ENCODE results near the gene TET2. TPM values are rescaled to one million over a fixed set of nuclear protein-coding genes. Genes with fewer than 3 reads are reported as not detected.

TET2 gene
- polyA plus RNA-seq, 4 donors = 23.7 to 25.7 (median 25.3) TPM

DNA sequence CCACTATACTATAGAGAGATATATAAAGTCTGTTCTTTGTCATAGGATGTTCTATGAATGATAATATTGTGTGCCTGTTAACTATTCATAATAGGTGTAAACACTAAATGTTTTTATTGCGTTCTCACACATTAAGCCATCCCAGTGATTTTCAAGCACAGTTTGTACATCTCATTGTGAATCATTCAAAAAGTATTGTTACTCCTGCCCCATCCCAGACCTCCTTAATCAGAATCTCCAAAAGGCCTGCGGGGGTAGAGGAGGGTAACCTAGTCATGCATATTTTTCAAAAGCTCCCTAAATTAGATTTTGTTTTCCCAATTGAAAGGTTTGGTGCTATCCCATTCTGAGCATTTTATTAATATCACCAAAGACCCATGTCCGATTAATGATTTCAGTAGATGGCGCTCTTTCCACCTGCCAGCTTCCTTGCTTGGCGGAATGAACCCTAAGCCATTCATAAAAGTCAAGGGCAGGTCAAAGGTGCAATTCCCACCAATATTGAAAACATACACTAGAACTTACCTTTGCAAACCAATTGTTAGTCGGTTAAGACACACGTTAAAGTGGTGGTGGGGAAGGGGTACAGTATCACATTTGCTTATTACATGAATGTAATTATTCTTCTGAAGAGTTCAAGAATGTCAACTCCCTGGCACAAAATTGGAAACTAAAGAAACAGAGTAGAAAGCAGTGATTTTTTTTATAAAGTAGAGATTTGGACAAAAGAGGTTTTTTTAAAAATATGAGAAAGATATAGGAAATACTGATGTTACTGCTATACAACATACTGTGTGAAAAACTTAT, 5.8 kb upstream of the TET2 start:
- no peak for DNase-seq (ENCODE audit: low read depth in 4 of 4, low spot score in 3 of 4)

DNA sequence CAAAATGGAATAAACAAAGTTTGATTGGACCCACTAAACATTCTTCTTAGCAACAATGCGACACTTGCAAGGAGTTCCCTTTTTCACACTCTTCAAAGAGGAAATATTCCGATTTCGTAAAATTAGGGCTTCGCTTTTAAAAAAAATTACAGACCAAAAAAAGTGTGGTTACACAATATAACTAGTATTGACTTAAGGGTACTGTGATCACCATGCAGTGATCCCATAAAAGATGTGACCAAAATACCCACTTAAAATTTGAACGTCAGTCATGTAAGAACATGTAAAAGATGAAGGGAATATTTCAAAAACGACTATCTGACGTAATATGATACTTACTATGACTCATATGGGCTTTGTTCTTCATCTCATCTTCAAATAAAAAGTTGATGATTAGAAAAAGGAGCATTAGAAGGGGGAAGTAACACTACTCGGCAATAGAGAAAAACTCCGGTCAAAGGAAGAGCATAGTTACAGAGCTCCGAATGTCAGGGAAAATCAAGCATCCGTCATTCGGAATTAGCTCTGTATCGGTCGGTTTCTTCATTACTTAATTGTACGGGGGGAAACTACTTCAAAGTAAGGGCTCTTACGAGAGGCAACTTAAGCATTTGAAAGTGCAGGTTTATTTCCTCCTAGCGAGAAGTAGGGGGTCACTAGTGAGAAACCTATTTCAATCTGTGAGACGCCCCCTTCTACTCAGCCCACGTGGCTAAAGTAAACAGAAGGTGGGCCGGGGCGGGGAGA, 1.3 kb upstream of the TET2 start:
- peak in 1 of 4 donors; percentile 7 for DNase-seq (ENCODE audit: low read depth in 4 of 4, low spot score in 3 of 4)

DNA sequence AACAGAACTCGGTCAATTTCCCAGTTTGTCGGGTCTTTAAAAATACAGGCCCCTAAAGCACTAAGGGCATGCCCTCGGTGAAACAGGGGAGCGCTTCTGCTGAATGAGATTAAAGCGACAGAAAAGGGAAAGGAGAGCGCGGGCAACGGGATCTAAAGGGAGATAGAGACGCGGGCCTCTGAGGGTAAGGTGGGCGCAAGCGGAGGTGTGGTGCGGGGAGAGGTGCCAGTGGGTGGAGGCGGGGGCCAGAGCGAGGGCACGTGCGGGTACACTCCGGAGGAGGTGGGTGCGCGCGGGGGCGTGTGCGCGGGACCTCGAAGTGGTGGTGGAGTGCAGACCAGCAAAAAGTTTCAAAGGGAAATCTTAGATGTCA, 787 bp upstream of the TET2 start:
- DNase-seq (ENCODE audit: low read depth in 4 of 4, low spot score in 3 of 4) = peak in 2 of 4 donors; percentile 14 to 20

DNA sequence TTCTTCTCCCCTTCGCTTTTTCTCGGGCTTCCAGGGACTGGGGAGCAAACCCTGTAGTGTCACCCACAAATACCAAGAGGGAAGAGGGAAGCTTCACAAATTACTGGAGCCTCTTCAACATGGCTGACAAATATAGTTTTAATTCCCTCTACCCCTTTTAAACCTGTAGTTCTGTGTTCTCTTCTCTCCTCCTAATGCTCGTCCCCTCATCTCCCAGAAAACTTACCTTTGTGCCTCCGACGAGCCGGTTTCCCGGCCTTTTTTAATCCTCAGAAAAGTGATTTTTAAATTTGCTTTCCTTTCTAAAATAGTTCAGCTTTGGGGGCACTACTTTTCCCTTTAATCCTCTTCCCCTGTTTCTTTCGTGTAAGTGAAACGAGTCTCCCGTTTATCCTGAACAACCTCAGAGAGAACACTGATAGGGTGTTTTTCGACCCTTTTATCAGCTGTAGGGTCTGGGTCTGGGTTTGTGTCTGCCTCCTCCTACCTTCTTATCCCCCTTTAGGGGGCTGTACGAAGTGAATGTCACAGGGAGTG, 408 bp downstream of the TET2 start:
- DNase-seq (ENCODE audit: low read depth in 4 of 4, low spot score in 3 of 4) = no peak

- peak; percentile 42 to 62 (median 56) for DNase-seq (ENCODE audit: low read depth in 4 of 4, low spot score in 3 of 4)
Observed at GRCh38 chr4:105147553-105148161, 981 bp downstream of the TET2 start.

DNA sequence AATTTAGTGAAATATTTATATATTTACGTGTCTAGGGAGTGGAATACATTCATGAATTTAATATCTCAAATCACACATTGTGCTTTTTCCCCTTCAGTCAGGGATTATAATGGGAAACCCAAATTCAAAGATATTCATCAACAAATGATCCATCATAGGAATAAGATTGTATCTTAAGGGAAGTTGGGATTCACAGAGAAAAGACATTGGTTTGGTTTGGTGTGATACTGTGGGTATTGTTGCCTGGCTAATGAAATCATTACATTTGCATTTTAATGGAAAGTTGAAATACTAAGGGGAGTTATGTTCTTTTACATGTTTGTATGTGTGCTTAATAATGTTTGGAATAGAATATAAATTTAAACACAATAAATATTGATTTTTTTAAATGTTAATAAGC, 1.7 kb downstream of the TET2 start:
- no peak for DNase-seq (ENCODE audit: low read depth in 4 of 4, low spot score in 3 of 4)

GRCh38 chr4:105148776-105149175, 2.1 kb downstream of the TET2 start:
- DNase-seq (ENCODE audit: low read depth in 4 of 4, low spot score in 3 of 4) = no peak

DNA sequence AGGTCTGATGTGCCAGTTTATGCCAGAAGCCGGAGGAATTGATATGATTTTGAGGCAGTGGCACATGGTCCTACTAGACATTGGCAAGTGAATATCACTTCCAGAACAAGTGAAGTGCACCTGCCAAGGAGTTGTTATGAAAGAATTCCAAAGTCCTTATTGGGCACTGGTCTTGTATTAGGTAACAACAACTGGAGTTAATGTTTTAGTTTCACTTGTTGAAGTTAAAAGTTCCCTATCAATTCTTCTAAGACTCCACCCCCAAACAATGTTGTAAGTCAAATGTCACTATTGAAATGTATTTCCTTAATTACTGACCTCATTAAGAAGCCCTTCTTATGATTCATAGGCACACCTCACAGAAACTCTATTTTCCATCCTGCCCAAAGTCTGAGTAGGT, 3.1 kb downstream of the TET2 start:
- DNase-seq (ENCODE audit: low read depth in 4 of 4, low spot score in 3 of 4) = no peak

DNA sequence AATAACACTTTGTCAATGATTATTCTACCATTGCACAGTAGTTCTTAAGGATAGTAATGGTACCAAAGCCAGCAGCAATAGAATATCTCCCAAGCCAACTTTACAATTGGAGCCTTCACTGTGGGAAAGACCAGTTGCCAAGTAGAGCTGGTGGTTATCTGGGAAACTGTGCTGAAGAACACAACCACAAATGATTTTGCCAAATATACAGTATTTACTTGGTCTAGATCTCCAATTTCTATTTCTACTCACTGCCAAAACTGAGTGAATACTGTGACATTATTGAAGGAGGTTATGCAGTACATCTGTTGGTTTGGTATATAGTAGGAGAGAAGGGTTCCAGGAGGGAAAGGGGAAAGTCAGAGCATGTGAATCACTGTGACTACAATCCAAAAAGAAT, 3.8 kb downstream of the TET2 start:
- DNase-seq (ENCODE audit: low read depth in 4 of 4, low spot score in 3 of 4) = no peak

DNA sequence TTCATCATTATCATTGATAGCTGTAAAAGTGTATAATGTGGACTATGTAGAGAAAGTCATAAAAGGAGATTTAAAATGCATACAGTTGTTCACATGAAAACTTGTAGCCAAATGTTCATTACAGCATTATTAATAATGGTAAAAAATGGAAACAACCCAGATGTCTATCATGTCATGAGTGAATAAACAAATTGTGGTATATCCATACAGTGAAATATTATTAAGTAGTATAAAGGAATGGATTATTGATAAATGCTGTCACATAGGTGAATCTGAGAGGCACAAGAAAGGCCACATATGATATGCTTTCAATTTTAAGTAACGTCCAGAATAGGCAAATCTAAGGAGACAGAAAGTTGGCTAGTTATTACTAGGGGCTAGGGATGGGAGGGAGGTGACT, 7.1 kb downstream of the TET2 start:
- DNase-seq (ENCODE audit: low read depth in 4 of 4, low spot score in 3 of 4) = no peak

- DNase-seq (ENCODE audit: low read depth in 4 of 4, low spot score in 3 of 4) = no peak
Observed at GRCh38 chr4:105154576-105154975, 7.9 kb downstream of the TET2 start.

DNA sequence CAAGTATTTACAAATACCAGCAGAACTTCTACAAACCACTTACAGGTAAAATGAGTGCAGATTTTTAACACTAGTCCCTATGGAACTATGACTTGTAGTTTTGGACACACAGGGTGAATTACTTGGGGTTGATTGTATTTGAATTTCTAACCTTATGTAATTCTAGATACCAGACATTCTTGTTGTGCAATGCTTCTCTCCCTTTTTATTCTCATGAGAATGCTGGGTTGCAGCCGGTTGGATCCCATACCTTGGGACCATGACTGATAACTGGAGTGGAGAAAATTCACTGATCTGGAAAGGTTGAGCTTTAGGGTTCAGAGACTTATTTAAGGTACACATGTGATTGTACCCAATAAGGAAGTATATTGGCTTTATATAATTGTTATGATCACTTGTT, 8.8 kb downstream of the TET2 start:
- DNase-seq (ENCODE audit: low read depth in 4 of 4, low spot score in 3 of 4) = no peak

DNA sequence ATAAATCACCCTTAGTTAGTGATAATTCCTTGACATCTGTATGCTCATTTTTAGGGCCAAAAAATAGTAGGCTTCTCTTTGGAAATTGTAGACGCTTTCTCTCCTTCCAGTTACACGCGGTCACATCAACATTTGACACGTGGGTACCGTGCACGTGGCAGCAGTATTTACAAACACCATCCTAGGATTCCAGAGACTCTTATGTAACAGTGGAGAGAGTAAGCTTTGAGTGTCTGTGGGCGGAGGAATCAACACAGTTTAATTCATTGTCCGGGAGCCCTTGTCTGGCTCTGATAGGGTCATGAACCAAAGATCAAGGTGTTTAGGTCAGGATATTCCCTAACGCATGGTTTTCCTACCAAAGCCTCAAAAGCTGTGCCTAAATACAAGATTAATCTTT, 12.2 kb downstream of the TET2 start:
- DNase-seq (ENCODE audit: low read depth in 4 of 4, low spot score in 3 of 4) = no peak

DNA sequence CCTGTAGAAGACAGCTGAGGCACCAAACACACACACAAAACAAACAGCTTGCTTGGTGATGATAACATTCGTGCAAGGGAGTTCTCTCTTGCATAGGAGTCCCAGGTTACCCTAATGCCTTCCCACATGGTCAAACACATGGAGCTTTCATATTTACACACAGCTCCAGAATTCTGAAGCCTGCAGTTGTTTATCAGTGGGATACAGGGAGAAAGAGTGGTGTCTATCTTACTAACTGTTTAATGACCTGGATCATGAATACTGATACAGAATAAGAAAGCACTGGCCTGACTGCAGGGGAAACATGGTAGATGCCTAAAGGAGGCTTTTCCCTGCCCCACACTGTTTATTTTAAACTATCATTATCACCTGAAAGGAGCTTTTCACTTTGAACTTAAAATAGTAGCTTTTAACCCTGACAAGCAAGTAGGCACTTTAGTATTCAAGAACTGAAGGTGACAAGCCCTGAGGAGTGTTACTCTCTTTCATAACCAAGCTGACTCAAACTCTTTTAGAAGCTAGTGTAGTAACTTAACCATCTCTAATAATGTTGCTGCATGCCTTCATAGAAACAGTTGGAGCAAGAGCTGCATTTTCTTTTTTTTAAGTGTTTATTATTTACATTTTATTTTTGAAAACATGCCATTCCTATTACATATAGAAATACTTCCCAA, 15.6 kb downstream of the TET2 start:
- no peak for DNase-seq (ENCODE audit: low read depth in 4 of 4, low spot score in 3 of 4)

DNA sequence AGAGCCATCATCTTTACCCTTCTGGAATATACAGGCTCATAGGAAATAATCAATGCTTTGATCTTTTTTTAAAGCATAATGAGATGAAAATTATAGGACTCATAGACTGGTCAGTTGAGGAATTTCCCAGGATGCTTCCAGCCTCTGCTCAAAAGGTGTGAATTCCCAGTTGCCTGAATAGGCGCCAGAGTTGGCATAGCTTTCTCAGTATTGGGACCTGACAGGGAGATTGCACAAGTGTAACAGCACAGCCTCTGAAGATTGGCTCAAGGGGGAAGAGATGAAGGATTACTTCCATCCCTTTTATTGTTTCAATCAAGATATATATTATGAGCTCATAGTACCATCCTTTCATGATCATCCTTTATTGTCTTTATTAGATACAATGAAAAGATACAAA, 17.9 kb downstream of the TET2 start:
- no peak for DNase-seq (ENCODE audit: low read depth in 4 of 4, low spot score in 3 of 4)

- DNase-seq (ENCODE audit: low read depth in 4 of 4, low spot score in 3 of 4) = no peak
Observed at GRCh38 chr4:105166066-105166465, 19.4 kb downstream of the TET2 start.

DNA sequence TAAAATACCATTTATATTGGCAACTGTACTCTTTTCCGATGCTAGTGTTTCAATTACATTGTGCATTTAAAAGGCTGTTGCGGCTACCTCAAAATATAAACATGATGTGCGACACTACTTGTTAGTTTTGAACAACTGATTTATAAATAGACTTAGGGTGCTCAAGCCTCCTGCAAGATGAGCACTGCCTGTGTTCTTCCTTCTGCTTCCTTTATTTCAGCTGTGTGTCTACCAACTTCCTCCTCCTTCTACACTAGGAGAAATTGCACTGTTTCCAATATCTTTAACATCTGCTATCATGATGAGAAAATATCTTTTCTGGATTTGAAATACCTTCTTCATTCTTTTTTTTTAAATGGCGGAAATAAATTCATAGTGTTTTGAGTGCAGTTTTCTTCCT, 24.0 kb downstream of the TET2 start:
- no peak for DNase-seq (ENCODE audit: low read depth in 4 of 4, low spot score in 3 of 4)

- no peak for DNase-seq (ENCODE audit: low read depth in 4 of 4, low spot score in 3 of 4)
Observed at GRCh38 chr4:105171912-105172311, 25.2 kb downstream of the TET2 start.

DNA sequence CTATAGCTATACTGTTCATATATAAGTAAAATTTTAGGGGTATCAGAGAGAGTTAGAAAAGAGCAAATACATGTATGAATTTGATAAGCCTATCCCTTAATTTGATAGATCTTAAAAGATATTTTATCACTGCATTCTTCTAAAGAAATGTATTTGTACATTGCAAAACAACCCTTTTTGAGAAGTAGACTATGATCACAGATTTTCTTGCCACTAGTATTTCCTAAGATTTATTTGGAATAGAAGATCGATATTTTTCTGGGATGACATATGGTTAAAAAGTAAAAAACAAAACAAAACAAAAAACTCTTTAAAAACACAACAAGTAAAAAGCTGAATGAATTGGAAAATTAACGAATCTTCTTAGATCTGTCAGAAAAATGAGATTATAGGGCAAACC, 27.4 kb downstream of the TET2 start:
- no peak for DNase-seq (ENCODE audit: low read depth in 4 of 4, low spot score in 3 of 4)

- no peak for DNase-seq (ENCODE audit: low read depth in 4 of 4, low spot score in 3 of 4)
Observed at GRCh38 chr4:105179539-105180401, 33.1 kb downstream of the TET2 start.

Data from left renal pelvis (tissue), 4 donors.